ENCODE data around the gene BAZ2B.
A peak's percentile ranks its signal among the peaks of the same experiment; 100 is the strongest.

Gene BAZ2B

GRCh38 chr2:159525012-159525411 lies 91.3 kb downstream of the BAZ2B start:
- no peak for DNase-seq

- no peak for DNase-seq
Observed at GRCh38 chr2:159521272-159521671, 95.1 kb downstream of the BAZ2B start.

GRCh38 chr2:159518321-159519005 lies 97.9 kb downstream of the BAZ2B start:
- no peak for DNase-seq

GRCh38 chr2:159516241-159516758 lies 100.0 kb downstream of the BAZ2B start:
- DNase-seq: peak; percentile 40

DNA sequence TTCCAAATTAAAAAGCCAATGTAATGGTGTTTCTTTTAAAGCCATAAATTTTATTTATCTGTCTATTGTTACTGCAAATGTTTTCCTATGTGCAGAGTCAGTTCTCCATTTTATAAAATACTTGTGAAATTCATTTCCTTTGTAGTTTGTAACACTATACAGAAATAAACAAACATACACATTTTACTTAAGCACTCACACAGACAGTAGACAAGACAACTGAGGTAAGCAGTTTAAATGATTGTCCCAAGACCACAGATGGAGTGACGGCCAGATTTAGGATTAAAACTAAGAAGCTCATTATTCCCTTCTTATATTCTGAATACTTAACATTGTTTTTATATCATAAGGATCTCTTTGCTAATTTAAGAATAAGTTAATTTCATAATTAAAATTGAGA lies 100.9 kb downstream of the BAZ2B start:
- DNase-seq: no peak

GRCh38 chr2:159513745-159514144 lies 102.6 kb downstream of the BAZ2B start:
- no peak for DNase-seq

- no peak for DNase-seq
Observed at GRCh38 chr2:159508140-159508539, 108.2 kb downstream of the BAZ2B start.

DNA sequence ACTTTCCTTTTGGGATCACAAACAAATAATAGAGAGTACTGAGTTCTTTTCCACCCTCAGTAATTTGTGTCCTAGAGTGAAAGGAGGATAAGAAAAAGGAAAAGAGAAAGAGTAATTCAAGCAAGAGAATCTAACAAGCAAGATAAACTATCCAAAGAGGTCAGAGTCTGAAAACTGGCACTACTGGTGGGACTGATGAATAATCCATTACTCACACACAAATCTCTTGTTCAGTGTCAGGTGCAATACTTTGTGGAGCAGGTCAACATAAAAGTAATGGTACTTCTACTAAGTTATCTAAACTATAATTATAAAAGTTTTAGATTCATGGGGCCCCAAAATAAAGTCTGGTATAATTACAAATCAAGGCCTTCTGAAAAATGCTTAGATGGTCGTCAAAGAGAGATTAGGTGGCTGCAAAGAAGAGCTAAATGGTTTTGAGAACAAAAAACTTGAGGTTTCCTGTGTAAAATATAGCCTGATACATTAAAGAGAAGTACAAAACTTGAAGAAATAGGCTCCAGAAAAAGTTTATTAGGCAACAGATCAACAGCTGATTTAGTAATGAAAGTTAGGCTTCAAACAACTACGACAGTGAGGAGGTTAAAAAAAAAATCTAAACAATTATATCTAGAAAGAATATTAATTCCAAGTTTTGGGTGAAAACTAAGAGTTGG lies 109.4 kb downstream of the BAZ2B start:
- DNase-seq: no peak

DNA sequence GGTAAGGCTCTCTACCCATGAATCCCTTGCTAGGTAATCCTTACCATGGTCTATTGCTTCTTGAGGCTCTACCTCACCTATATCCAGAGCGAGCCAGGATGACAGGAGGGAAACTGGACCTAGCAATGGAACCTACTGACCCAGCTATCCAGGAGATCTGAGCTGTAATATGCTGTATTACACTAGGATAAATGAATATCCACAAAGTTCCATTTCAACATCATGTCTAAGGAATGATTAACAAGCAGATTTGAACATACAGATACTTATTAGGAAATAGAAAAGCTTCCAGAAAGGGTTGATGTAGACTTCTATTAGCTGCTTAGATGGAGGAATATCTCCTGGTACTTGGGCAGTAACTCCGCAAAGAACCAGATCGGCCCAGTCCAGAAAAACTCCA lies 110.1 kb downstream of the BAZ2B start:
- no peak for DNase-seq

GRCh38 chr2:159505196-159505595 lies 111.2 kb downstream of the BAZ2B start:
- DNase-seq: no peak

GRCh38 chr2:159501743-159502142 lies 114.6 kb downstream of the BAZ2B start:
- no peak for DNase-seq

DNA sequence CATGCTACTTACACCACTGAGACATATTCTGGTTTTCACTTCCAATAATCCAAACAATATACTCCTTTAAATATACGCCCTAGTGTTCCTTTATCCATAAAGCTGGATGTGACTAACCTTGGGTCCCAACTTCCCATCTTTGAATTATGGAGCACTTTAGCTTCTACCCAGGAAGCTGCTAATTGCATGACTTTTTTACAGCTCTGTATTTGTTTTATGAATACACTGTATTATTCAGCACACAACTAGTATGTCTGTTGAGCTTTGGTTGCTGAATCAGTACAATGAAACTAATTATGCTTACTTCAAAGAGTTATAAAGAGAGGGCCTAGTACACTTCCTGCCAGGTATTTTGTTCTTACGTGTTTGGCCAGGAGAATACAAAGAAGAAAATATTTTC lies 118.5 kb downstream of the BAZ2B start:
- no peak for DNase-seq

DNA sequence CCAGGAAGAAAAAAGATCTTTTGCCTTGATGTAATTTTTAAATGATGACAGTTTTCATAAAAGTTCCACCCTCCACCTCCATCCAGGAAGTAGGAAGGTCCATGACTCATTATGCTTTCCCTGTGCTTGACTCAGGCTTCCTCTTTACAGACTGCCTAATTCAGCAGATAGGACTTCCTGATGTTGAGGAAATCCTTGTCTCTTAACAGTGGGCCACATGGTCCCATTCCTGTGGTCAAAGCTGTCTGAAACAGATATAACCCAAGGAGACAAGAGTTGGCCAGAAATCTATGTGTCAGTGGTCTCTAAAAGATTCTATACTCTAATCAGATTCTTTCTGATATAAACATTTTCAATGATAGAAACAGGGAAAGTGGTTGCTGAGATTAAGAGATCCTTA lies 119.1 kb downstream of the BAZ2B start:
- peak; percentile 16 for DNase-seq

- no peak for DNase-seq
Observed at GRCh38 chr2:159489476-159489875, 126.9 kb downstream of the BAZ2B start.

DNA sequence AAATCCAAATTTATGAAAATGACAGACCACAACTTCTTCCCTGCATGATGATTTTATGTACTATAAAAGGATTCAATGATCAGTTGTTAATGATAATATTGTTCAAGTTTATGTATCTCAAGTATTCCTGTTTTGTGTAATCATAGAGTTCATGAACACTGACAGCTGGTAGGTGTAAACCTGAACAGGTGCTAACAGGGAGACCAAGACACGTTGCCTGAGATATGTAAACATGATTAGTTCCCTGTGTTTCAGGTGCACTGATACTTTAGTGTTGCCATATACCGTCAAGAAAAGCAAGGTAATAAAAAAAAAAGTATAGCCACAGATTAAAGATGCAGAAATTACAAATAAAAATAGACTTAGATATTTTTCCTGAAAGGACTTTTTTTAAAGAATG lies 131.8 kb downstream of the BAZ2B start:
- DNase-seq: no peak

GRCh38 chr2:159476329-159476728 lies 140.0 kb downstream of the BAZ2B start:
- DNase-seq: no peak

- DNase-seq: no peak
Observed at GRCh38 chr2:159475793-159476192, 140.6 kb downstream of the BAZ2B start.

GRCh38 chr2:159471340-159471739 lies 145.0 kb downstream of the BAZ2B start:
- no peak for DNase-seq

- no peak for DNase-seq
Observed at GRCh38 chr2:159468257-159468656, 148.1 kb downstream of the BAZ2B start.

- DNase-seq: no peak
Observed at GRCh38 chr2:159462961-159463360, 153.4 kb downstream of the BAZ2B start.

DNA sequence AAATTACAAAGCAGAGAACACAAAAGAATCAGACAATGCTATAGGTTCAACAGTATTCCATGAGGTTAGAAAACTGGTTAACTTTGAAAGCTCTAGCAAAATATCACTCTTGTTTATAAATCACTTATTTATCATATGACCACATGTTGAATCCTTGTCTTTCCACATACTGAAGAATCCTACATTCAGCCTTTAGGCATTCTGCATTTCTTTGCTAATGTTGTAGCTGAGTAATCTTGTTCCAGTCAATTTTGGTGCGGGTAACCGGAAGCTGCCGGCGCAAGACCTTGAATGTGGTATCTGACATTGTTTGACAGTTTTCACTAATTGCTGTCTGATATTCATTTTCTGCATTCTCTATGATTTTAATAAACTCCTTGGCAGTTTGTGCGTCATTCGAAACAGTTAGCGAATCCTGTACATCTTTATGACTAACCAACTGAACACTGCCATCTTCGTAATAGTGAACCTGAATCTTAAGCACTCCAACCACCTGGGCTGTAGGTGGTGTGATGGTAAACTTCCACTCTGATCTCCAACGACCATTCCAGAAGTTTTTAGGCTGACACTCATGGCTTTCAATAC lies 154.1 kb downstream of the BAZ2B start:
- DNase-seq: no peak

- DNase-seq: no peak
Observed at GRCh38 chr2:159461076-159461475, 155.3 kb downstream of the BAZ2B start.

DNA sequence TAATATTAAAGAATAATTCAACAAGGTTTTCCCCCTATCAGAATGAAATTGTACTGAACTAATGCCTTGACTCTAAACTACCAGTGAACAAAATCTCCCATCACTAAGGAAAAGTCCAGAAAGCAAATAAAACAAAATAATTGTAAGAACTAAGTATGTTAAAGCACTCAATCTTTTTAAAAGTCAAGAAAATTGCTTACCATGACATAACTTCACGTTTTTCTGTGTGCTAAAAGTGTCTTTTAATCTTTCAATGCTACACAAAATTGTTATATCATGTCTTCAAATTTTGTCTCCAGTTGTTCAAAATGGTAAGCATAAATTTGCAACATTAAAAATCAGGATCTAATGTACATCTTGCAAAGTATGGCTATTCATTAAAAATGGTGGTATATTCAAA lies 156.1 kb downstream of the BAZ2B start:
- DNase-seq: no peak

- DNase-seq: no peak
Observed at GRCh38 chr2:159459279-159459678, 157.1 kb downstream of the BAZ2B start.

All from activated CD4-positive, alpha-beta T cell treated with anti-CD3 and anti-CD28 coated beads, Interleukin-2, Interleukin-6, amounts not matched to agents 100 ng/mL and 50 ng/mL, durations not matched to agents 16 hours and 8 hours (primary cell).